GM21723 (cell line): ENCODE measurements around the gene SPG7.
A peak's percentile ranks its signal among the peaks of the same experiment; 100 is the strongest.
"Not testable (repeated sequence)": the region's sequence is repeated elsewhere in the genome, so short reads cannot be mapped to it uniquely, and the experiment has no call there.

ENCODE experiments used
- ATAC-seq: cut with Tn5 transposase; IDR thresholded peaks from one replicate; pipeline ENCODE4 v1.9.1; 2021; ENCODE audit warnings: mild to moderate bottlenecking, moderate library complexity; ENCODE audit not compliant: unreplicated experiment

The SPG7 gene

DNA sequence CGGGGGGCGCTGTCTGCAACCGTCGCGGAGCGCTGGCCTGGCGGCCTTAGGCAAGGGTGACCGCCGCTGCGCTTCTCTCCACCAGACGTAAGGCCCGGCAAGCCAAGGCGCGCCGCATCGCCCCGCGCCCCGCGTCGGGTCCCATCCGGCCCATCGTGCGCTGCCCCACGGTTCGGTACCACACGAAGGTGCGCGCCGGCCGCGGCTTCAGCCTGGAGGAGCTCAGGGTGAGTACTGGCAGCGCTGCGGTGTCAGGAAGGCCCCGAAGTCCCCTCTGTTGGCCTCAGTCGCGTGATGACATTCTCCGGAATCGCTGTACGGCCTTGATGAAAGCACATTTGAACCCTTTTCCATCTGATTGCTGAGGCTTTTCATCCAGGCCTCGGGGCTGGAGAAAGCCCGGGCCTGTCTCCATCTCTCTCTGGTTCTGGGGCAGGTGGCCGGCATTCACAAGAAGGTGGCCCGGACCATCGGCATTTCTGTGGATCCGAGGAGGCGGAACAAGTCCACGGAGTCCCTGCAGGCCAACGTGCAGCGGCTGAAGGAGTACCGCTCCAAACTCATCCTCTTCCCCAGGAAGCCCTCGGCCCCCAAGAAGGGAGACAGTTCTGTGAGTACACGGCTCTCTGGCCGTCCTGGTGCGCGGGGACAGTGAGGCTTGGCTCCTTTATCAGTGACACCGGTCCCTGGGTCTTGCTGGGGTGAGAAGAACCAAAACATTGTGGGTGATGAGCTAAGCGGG is 53.1 kb downstream of the SPG7 start:
- ATAC-seq: peak; percentile 12

DNA sequence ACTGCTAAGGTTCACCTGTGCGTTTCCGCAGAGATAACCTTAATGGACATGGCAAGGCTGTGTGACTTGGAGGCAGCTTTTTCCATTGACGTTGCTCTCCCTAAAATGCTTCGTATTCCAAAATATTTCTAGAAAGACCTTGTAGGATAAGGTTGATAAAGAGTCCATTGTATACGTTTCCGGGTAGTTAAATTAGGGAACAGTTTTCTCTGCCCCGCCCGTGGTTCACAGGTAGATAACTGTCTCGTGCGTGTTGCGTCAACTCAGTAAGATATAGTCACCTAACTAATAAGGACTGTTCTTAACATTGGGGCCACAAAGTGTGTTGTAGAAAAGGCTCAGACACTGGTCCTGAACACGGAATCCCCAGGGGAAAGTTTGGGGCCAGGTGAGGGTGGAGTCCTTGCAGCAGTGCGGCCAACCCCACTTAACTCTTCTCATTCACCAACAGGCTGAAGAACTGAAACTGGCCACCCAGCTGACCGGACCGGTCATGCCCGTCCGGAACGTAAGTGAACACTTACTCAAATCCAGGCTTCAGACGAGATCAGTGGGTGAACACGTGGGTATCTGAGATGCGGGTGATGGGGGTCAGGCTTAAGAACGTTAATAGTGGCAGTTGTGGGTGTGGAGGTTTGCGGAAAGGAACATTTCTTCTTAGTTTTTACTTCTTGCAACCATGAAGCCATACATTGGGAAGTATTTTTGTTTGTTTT is 53.8 kb downstream of the SPG7 start:
- no peak for ATAC-seq

DNA sequence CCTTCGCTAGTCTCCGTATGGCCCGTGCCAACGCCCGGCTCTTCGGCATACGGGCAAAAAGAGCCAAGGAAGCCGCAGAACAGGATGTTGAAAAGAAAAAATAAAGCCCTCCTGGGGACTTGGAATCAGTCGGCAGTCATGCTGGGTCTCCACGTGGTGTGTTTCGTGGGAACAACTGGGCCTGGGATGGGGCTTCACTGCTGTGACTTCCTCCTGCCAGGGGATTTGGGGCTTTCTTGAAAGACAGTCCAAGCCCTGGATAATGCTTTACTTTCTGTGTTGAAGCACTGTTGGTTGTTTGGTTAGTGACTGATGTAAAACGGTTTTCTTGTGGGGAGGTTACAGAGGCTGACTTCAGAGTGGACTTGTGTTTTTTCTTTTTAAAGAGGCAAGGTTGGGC is 54.7 kb downstream of the SPG7 start:
- no peak for ATAC-seq

DNA sequence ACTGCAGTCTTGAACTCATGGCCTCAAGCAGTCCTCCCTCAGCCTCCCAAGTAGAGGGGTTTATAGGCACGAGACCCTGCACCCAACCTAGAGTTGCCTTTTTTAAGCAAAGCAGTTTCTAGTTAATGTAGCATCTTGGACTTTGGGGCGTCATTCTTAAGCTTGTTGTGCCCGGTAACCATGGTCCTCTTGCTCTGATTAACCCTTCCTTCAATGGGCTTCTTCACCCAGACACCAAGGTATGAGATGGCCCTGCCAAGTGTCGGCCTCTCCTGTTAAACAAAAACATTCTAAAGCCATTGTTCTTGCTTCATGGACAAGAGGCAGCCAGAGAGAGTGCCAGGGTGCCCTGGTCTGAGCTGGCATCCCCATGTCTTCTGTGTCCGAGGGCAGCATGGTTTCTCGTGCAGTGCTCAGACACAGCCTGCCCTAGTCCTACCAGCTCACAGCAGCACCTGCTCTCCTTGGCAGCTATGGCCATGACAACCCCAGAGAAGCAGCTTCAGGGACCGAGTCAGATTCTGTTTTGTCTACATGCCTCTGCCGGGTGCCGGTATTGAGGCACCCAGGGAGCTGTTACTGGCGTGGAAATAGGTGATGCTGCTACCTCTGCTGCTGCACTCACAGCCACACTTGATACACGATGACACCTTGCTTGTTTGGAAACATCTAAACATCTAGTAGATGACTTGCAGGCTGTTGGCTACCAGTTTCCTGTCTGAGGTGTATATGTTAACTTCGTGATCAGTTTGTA is 55.6 kb downstream of the SPG7 start:
- no peak for ATAC-seq

DNA sequence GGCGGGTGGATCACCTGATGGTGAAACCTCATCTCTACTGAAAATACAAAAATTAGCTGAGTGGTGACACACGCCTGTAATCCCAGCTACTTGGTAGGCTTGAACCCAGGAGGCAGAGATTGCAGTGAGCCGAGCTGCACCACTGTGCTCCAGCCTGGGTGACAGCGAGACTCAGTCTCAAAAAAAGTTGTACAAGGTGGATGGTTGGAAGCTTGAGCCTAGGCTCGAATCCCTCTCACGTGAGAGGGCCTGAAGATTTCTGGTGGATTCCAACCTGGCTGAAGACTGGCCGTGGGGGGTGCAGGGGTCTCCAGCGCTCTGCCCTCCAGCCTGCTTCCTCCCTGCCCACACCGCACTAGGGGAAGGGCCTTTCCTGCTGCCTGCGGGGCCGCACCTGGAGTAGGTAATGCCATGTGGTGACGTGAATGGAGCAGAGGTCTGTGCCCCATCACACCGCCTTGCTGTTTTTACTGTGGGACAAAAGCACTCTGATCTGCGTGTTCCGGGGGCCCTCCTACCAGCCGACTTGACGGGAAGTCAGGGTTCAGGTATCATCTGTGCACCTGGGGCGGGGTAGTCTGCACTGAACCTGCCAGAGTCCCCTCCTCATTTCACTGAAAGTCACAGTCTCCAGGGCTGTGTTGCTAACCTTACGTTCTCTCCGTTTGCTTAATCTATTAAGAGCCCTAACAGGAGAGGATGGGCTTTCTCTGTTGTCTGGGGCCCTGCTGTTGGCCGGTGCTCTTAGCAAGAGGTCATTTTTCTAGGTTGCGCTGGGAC is 56.5 kb downstream of the SPG7 start:
- ATAC-seq: no peak

DNA sequence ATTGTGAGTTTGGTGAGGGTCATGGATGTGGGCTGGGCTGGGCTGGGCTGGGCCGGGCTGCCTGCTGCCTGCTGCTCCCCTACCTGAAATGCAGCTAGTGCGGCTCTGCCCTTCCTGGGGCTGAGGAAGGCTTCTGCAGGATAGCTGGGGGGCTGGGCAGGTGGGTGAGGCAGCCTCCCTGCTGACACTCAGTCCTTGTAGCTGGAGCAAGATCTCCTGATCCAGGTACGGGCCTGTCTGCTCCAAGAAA is 57.0 kb downstream of the SPG7 start:
- no peak for ATAC-seq

DNA sequence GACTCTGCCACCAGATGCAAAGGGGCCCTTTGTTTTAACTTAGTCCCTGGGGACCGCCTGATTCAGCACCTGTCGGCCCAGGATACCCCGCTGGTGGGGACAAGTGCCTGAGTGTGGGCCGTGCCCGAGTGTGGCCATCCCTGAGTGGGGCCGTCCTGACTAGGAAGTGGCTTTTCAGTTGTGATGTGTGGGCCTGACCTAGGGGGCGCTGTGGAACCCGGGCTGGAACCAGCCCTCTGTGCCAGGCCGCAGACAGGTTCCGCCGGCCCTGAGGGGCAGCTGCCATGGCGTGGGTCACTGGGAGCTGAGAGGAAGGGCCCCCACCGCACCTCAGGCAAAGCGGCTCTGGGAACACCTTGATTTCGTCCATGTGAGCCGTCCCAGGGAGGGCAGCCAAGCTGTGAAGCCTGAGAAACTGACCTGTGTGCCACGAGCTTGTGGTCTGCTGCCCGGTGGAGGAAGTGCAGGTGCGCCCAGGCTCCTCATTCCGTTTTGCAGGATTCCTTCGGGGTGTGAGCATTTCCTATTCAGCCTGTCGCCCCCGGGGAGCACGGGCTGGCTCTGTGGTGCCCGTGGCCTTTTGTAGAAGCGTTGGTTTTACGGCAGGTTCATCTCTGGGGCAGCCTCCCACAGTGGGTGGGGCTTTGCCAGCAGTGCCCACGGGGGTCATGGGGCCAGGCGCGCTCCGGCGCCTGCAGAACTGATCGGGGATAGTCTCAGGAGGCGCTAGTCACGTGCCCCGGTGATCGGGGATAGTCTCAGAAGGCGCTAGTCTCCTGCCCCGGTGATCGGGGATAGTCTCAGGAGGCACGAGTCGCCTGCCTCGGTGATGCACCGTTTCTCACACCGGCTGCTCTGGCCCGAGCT is 57.5 kb downstream of the SPG7 start:
- no peak for ATAC-seq

DNA sequence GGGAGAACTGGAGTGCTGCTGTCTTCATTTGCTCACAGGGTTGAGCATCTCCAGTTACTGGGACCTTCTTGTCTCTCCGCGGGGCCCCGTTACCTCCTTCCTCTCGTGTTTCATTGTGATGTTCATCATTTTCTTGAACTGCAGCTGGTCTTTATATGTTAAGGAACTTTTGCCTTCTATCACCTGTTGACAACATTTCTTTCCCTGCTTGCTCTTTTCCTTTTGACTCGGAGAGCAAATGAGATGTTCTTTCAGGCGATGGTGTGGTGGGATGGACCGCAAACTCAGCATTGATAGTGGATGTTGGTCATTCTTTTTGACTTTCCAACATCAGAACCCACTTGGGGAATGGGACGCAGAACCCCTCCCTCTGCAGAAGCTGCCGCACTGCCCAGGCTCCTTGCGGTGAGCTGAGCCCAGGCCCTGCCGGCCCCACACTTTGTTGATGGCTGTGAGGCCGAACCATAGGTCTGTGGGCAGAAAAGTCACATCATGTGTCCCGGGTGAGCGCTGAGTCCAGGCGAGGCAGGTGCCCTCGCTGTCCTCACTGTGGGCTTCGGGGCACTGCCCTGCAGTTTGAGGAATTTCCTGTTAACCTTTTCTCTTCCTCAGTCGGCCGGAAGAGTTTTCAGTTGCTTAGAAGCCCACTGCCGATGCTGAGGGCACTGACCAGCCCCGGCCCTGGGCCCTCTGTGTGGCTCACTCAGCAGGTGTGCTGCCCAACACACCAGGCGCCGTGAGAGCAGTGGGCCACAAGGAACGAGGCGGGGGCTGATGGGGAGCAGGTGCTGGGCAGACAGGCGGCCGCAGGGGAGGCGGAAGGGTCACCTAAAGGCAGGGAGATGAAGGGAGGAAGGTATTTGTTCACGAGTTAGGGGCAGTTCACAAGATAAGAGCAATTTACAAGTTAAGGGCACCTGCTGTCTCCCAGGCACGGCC is 59.7 kb downstream of the SPG7 start:
- ATAC-seq: no peak

DNA sequence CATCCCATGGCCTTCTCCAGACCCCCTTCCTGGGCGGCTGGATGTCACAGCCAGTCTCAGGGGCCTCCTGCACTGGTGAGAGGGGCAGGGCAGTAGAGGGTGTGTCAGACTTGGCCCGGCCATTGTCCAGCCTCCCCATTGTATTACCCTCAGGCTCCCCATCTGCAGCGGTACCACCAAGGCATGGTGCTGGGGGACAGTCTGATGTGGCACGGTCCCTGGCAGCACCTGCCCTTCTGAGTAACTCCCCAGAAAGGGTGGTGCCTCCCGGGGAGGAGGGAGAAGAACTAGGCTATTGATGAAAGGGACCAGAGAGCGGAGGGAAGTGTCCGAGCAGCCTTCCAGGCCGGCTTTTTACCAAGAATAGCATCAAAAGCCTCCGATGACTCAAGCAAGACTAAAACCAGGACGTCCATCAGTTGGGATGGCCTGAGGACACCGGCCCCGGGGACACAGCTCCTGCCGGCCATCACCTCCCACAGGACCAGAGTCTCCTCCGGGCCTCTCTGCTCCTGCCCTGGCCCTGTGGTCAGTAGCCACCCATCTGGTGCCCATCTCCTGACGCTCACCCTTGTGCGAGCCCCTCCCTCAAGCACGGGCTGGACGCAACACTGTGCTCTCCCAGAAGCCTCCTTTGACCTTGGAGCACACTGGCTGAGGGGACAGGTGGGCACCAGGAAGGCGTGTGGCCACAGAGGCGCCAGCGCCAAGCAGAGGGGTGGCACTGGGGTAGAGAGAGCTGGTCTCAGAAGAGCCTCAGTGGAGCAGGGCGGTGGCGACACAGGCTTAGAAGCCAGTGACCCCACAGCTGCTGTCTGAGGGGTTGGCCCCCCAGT is 61.5 kb downstream of the SPG7 start:
- no peak for ATAC-seq

DNA sequence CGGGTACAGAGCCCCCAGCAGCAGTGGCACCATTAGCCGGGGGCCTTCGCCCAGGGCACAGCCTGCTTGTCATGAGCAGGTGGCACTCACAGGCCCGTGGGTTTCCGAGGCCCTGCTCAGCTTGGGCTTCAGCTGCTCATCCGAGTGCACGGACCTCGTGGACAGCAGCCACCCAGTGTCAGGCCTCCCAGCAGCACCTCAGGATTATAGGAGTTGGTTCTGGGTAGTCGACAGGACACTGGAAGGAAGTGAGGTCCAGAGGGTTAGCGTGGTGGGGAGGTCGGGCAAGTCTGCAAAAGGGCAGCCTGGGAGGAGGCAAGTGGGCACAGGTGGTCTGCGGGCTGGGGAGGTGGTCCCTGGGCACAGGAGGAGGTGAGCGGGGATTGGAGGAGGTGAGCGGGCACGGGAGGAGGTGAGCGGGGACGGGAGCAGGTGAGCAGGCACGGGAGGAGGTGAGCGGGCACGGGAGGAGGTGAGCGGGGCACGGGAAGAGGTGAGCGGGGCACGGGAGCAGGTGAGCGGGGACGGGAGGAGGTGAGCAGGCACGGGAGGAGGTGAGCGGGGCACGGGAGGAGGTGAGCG is 62.2 kb downstream of the SPG7 start:
- no peak for ATAC-seq

DNA sequence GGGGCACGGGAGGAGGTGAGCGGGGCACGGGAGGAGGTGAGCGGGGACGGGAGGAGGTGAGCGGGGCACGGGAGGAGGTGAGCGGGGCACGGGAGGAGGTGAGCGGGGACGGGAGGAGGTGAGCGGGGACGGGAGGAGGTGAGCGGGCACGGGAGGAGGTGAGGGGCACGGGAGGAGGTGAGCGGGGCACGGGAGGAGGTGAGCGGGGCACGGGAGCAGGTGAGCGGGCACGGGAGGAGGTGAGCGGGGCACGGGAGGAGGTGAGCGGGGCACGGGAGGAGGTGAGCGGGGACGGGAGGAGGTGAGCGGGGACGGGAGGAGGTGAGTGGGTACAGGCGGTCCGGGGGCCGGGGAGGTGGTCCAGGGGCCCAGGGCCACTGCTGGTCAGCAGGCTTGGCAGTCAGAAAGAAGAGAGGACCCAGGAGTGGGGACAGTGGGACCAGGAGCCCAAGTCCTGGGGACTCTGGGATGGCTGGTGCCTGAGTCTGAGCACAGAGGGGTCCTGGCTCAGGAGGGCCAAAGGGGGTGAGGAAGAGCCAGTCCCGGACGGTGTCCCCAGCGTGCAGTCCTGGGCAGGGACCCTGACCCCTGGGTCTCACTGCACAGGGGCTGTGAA is 62.9 kb downstream of the SPG7 start:
- not testable (repeated sequence) for ATAC-seq

DNA sequence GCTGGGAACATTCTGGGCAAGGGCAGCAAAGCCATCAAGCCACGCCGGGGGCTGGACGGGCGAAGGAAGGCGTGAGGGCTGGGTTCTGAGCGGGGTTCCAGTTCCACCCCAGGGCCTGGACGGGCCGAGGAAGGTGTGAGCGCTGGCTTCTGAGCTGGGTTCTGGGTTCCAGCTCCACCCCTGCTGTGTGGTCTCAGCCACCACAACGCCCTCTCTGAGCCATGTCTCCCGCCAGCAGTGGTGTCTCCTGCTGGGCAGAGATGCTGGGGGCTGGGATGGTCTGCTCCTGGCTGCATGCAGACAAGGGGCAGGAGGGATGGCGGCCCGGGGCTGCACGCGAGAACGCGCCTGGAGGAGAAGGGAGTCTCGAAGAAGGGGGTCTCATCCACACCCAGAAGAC is 63.4 kb downstream of the SPG7 start:
- no peak for ATAC-seq

DNA sequence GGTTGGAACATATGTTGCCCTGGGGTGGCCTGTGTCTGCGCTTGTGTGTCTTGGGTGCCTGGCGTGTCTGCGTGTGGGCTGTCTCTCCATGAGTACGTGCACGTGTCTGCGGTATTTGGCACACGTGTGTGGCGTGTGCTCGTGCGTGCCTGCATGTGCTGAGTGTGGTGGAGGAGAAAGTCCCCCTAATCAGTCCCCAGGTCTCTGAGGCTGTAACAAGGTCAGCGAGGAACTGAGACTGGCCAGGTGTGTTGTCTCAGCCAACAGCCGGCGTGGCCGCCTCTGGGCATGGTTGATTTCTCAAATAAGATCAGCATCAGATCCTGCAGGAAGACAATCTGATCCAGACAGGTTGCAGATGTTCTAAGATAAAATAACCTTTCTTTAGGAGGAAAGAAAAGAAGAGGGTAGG is 63.9 kb downstream of the SPG7 start:
- no peak for ATAC-seq

DNA sequence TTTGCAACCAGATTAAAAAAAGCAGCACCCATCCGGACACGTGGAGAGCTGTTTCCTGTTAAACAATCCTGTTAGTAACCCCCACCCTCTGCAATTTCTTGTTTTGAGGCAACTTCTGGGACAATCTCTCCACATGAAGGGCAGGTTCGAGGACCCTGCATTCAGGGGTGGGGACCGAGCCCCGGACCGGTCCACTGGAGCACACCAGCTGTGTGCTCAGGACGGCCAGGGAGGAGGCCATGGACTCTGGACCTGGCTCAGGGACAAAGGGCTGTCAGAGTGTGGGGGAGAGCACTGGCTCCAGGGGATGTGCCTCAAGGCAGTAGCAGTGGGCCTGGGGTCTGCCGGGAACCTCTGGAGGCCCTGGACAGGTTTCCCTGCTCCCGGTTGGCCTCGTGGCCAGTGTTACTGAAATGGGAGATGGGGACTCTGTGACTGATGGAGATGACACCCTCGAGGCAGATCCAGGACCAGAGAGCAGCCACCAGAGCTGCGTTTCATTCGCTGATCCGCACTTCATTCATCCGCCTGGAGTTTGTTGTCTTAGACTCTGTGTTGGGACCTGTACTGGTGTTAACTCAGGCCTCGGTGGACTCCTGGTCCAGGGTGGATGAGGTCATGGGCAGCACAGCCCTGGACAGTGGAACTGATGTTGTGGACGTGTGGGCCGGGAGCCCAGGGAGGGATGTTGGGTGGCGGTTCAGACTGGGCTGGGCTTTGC is 64.4 kb downstream of the SPG7 start:
- ATAC-seq: no peak

DNA sequence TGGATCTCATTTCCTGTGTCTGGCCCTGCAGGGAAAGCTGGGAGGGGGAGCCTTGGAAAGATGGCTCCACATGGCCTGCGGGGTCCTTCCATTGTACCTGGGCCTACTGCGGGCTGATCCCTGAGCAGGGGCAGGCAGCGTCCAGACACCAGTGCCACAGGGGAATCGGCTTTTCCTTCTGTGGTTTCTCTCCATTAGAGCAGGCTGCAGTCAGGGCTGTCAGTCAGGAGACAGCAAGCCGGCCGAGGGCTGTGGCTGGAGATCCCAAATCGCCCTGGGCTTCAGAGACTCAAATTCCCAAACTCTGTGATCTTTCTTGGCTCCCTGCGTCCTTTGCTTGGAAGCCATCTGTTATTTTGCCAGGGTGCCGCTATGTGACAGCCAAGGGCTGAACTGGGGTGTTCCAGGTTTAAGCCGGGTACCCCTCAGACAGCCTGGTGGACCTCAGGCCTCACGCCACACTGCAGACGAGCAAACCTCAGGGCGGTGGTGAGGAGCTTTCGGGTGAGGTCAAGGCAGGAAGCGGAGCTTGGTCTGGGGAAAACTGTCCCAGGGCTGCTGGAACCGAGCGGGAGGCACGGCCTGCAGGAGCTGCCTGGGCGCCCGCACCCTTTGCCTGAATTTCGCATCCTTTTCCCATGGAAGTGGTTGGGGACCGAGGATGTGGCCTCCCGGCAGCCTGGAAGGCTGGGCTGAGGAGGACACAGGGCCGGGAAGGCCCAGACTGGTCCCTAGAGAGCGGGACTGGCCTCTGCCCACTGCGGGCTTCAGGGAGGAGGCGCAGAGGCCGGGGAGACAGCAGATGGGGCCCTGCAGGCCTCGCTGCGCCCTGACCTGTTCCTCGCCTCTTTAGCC is 65.8 kb downstream of the SPG7 start:
- no peak for ATAC-seq

DNA sequence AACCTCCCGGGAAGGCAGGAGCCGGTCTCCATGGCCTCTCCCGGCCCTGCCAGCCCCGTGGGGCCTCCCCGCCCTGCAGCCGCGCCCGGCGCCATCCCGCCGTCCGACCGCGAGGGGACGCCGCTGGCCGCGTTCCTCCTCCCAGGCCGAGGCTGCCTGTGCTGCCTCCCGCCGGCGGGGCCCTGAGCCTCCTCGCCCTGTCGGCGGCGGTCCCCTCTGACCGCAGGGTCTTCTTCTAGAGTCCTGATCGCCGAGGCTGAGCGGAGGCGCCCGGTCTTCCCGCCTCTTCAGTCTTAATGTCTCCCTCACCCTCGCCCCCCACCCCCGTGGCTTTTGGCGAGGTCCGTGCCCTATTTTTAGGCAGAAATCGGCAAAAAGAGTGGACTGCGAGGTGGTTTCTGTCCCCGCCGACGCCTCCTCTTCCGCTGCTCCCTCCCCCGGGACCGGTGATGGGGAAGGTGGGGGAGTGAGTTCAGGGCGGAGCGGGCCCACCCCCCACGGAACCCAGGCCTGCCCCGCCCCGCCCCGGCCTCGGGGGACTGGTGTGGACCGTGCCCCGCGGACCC is 66.6 kb downstream of the SPG7 start:
- peak; percentile 46 for ATAC-seq
